GM12873 (cell line): ENCODE results near the gene OR2F1.

Source experiments
- TF ChIP-seq, protein P1 (sequence below): IDR thresholded peaks from 2 replicates; pipeline ENCODE4 v1.5.1; 2012; ENCODE audit warnings: low read depth, mild to moderate bottlenecking, moderate library complexity, low read length, control low read depth; ENCODE audit not compliant: insufficient read depth; ENCODE audit errors: missing control alignments

The OR2F1 gene

DNA sequence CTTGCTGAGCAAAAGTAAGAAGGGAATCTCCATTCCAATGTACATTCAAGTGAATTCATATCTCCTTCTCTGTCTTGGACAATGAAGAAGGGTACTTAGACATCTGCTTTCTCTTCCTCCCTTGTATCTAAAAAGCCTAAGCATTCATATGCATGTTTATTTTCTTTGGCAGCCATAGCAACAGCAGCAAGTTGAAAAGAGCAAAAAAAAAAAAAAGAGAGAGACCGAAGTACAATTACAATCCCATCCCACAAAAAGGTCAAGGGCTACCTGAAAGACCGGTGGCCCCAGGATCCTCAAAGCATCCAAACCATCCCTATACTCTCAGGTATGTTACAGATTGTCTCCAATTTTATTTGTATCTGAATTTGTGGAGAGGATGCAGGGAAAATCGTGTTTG lies 4.1 kb downstream of the OR2F1 start:
- TF ChIP-seq, protein P1, sequence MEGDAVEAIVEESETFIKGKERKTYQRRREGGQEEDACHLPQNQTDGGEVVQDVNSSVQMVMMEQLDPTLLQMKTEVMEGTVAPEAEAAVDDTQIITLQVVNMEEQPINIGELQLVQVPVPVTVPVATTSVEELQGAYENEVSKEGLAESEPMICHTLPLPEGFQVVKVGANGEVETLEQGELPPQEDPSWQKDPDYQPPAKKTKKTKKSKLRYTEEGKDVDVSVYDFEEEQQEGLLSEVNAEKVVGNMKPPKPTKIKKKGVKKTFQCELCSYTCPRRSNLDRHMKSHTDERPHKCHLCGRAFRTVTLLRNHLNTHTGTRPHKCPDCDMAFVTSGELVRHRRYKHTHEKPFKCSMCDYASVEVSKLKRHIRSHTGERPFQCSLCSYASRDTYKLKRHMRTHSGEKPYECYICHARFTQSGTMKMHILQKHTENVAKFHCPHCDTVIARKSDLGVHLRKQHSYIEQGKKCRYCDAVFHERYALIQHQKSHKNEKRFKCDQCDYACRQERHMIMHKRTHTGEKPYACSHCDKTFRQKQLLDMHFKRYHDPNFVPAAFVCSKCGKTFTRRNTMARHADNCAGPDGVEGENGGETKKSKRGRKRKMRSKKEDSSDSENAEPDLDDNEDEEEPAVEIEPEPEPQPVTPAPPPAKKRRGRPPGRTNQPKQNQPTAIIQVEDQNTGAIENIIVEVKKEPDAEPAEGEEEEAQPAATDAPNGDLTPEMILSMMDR = no peak

GRCh38 chr7:143960813-143961610 lies 6.4 kb downstream of the OR2F1 start:
- TF ChIP-seq, protein P1 = no peak

DNA sequence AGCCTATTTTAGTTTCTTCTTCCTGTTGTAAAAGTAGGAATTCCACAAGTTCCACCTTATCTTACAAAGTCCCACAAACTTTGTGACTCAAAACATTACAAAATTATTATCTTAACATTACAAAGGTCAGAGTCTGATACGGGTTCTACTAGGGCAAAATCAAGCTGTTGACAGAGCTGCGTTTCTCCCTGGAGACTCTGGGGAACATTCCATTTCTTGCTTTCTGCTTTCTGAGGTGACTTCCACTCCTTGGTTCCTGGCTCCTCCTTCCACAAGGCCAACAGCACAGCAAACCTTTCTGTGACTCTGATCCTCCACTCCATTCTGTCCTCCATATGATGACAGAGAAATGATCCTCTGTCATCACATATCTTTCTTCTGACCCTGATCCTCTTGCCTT lies 10.6 kb downstream of the OR2F1 start:
- TF ChIP-seq, protein P1 = no peak

GRCh38 chr7:143967398-143967797 lies 12.8 kb downstream of the OR2F1 start:
- TF ChIP-seq, protein P1 = no peak

DNA sequence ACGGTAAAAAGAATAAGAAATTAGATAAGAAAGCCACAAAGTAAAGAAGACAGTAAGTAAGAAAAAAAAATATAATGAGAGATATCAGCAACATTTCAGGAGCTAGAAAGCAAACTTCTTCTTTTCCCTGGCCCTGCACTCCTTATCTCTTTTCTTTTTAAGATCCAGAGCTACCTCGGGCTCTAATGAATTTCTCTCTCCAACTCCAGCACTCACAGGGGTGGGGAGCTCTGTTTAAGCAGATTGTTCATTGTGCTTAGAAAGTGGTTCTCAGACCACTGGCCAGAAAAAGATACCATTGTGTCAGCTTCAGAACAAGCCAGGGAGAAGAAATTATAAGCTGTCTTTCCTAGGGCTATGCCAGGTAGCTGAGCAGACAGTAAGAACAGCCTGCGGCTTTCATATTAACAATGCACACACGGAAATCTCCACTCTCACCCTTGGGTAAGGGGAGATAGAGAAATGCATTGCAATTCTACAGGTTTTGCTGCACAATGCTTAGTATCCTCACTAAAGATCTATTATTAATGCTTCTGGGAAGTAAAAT lies 19.3 kb downstream of the OR2F1 start:
- TF ChIP-seq, protein P1 = no peak

DNA sequence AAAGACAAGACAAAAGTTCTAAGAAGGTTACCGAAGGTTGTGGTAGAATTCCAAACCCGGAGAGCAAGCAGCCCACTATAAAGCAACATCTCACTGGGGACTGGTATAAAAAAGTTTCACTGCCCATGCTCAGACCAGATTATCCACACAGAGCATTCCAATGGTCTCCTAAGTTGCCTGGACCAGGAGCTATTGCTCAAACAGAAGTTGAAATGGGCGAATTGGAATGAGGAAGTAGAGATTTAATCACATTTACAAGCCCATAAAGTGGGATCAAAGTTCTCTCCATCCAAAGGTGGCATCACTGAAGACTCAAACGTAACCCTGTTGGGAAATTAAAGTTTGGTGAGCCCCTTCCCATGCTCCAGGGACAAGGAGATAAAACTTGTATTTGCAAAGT lies 19.8 kb downstream of the OR2F1 start:
- TF ChIP-seq, protein P1 = no peak

DNA sequence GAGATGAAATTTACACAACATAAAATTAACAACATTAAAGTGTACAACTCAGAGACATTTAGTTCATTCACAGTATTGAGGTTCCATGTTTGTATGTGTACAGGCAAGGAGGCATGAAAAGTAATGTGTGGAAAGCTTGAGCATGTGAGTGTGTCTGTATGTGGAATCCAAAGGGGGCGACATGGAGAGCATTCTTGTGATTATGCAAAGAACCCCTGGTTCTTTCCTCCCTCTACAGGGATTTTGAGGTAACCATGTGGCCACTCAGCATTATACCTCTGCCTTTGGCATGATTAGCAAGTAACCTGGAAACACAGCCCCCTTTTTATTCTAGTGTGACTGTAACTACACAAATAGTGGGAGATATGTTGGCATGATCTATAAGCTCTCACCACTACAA lies 21.0 kb downstream of the OR2F1 start:
- TF ChIP-seq, protein P1 = peak; percentile 21
